Mammary epithelial cell (primary cell): Measurements from ENCODE around the gene COL9A2.

Experiments used
- EZH2 ChIP-seq: IDR thresholded peaks from 2 replicates; pipeline ENCODE4 v1.6.1; 2012; ENCODE audit warnings: low read length, inconsistent platforms, borderline replicate concordance
- TF ChIP-seq, protein P1 (sequence below), 2 donors: IDR thresholded peaks in 1 of 2; conservative IDR thresholded peaks in 1 of 2; 2 replicates each; pipeline ENCODE4 v1.5.1; 2011 to 2012; ENCODE audit warnings: inconsistent platforms in 2 of 2, low read length in 2 of 2, mild to moderate bottlenecking in 2 of 2, control low read depth in 1 of 2, low read depth in 1 of 2; ENCODE audit not compliant: insufficient read depth in 1 of 2; ENCODE audit errors: extremely low read depth in 1 of 2

DNA sequence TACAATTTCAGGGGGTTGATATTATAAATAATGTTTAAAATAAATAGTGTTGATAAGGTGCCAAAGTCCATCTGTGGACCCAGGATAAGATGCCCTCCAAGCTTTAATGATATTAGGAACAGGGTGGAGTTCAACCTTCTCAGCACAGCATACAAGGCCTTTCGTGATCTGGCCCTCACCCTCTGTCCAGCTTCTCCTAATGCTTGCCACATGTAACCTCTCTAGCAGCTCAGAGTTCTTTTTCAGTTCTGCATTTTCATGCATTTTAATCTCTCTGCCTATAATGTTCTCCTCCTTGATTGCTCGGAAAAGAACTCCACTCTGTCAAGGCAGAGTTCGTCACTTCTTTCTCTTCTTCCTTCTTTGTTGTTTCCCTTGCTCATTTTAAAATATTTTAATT, 35.0 kb upstream of the COL9A2 start:
- no peak for TF ChIP-seq EZH2
- TF ChIP-seq, protein P1, sequence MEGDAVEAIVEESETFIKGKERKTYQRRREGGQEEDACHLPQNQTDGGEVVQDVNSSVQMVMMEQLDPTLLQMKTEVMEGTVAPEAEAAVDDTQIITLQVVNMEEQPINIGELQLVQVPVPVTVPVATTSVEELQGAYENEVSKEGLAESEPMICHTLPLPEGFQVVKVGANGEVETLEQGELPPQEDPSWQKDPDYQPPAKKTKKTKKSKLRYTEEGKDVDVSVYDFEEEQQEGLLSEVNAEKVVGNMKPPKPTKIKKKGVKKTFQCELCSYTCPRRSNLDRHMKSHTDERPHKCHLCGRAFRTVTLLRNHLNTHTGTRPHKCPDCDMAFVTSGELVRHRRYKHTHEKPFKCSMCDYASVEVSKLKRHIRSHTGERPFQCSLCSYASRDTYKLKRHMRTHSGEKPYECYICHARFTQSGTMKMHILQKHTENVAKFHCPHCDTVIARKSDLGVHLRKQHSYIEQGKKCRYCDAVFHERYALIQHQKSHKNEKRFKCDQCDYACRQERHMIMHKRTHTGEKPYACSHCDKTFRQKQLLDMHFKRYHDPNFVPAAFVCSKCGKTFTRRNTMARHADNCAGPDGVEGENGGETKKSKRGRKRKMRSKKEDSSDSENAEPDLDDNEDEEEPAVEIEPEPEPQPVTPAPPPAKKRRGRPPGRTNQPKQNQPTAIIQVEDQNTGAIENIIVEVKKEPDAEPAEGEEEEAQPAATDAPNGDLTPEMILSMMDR (conservative IDR thresholded peaks at IDR 0.05 in 1 of 2, IDR thresholded peaks at IDR 0.05 in 1 of 2; ENCODE audit: extremely low read depth in 1 of 2, insufficient read depth in 1 of 2, low read depth in 1 of 2, low read length in 2 of 2) = no peak
